K562 (cell line): Measurements from ENCODE around the gene PRKACB. TPM values are rescaled to one million over a fixed set of nuclear protein-coding genes. Genes with fewer than 3 reads are reported as not detected.
A peak's percentile ranks its signal among the peaks of the same experiment; 100 is the strongest.

Source experiments
- ATAC-seq: fragments of 200-7000 bp; cut with Tn5 transposase; 3 replicates; pipeline ENCODE4 v1.9.1; 2020; ENCODE audit warnings: moderate library complexity
- BruUV-seq: library from RNA; stranded (reverse); fragments of 400-500 nt; replicated peaks from 2 replicates; lab custom pipeline; 2021; lab: Mats Ljungman, UMichigan
- CTCF ChIA-PET: fragments of 300-600 bp; formaldehyde crosslinking; extraction: SDS; loops from one replicate; lab custom pipeline; 2021; ENCODE audit warnings: low intra/inter-chr PET ratio; lab: Yijun Ruan, JAX
- POLR2A ChIA-PET: fragments of 300-600, 350-650 bp; sonication (Branson Sonifier 250); formaldehyde crosslinking; extraction: SDS; loops from one replicate; lab custom pipeline; 2021; ENCODE audit warnings: antibody characterized with exemption, inconsistent platforms; lab: Yijun Ruan, JAX
- DNase-seq, 4 experiments: peaks; one replicate each; pipeline versions ENCODE4 v3.0.0 to v3.0.0-alpha.2; 2011 to 2018; ENCODE audit warnings: low spot score in 3 of 4, mixed read lengths in 3 of 4; ENCODE audit errors: extremely low read depth in 1 of 4
- FAIRE-seq: peaks from 2 replicates; lab custom pipeline; 2011; peaks lifted over from hg19 to GRCh38; lab: Jason Lieb, UNC
- H2AFZ ChIP-seq: 2 replicates; pipeline ENCODE4 v1.6.0; 2011; ENCODE audit warnings: low read depth, low read length, control low read depth, inconsistent platforms
- H3K27ac ChIP-seq: fragments of 200-600 bp; 3 replicates; pipeline ENCODE4 v1.8.0; 2011; ENCODE audit warnings: low read depth, mild to moderate bottlenecking, control low read depth, inconsistent platforms, low read length, moderate library complexity, mixed read lengths; ENCODE audit errors: extremely low read depth
- H3K27me3 ChIP-seq, 2 experiments: fragments of 300-600 bp in 1 of 2; 2 replicates in 1 of 2; 3 replicates in 1 of 2; pipeline versions ENCODE4 v1.6.0 to v1.8.0; 2011; ENCODE audit warnings: inconsistent platforms in 2 of 2, low read length in 2 of 2, mild to moderate bottlenecking in 1 of 2, mixed read lengths in 1 of 2, moderate library complexity in 1 of 2; ENCODE audit not compliant: control insufficient read depth in 2 of 2, insufficient read depth in 2 of 2
- H3K36me3 ChIP-seq: fragments of 300-600 bp; 3 replicates; pipeline ENCODE4 v1.8.0; 2011; ENCODE audit warnings: mild to moderate bottlenecking, low read length, inconsistent platforms; ENCODE audit not compliant: control insufficient read depth, insufficient read depth
- H3K4me1 ChIP-seq, 2 experiments: fragments of 200-600 bp in 1 of 2; replicated peaks in 1 of 2; 2 replicates in 1 of 2; 3 replicates in 1 of 2; pipeline versions ENCODE4 v1.5.1 to v1.8.0; 2011; ENCODE audit warnings: inconsistent platforms in 2 of 2, low read length in 2 of 2, mild to moderate bottlenecking in 1 of 2, mixed read lengths in 1 of 2, moderate library complexity in 1 of 2; ENCODE audit not compliant: control insufficient read depth in 2 of 2, insufficient read depth in 2 of 2
- H3K4me2 ChIP-seq: 2 replicates; pipeline ENCODE4 v1.6.1; 2011; ENCODE audit warnings: low read length, control low read depth, inconsistent platforms, mixed read lengths; ENCODE audit not compliant: insufficient read depth
- H3K4me3 ChIP-seq: fragments of 200-600 bp; sonication (generic), shearing (Covaris generic); 2 replicates; pipeline ENCODE4 v1.5.1; 2016; ENCODE audit warnings: control low read depth, inconsistent platforms
- H3K79me2 ChIP-seq: fragments of 200-600 bp; 3 replicates; pipeline ENCODE4 v1.8.0; 2011; ENCODE audit warnings: low read length, inconsistent platforms; ENCODE audit not compliant: control insufficient read depth, insufficient read depth
- H3K9ac ChIP-seq, 2 experiments: 2 replicates each; pipeline versions ENCODE4 v1.6.0 to v1.6.1; 2011; ENCODE audit warnings: low read depth in 2 of 2, low read length in 2 of 2, control low read depth in 1 of 2, inconsistent platforms in 1 of 2, mild to moderate bottlenecking in 1 of 2, mixed read lengths in 1 of 2; ENCODE audit not compliant: insufficient read depth in 1 of 2
- H3K9me1 ChIP-seq: one replicate; pipeline ENCODE4 v1.6.0; 2011; ENCODE audit warnings: inconsistent platforms, mild to moderate bottlenecking, low read length, moderate library complexity; ENCODE audit not compliant: control insufficient read depth, insufficient read depth
- H3K9me3 ChIP-seq: replicated peaks from 2 replicates; pipeline ENCODE4 v1.5.1; 2011; ENCODE audit warnings: low read depth, low read length, inconsistent platforms; ENCODE audit not compliant: control insufficient read depth, insufficient read depth
- H4K20me1 ChIP-seq: replicated peaks from 2 replicates; pipeline ENCODE4 v1.6.1; 2011; ENCODE audit warnings: low read length, inconsistent platforms, mixed read lengths; ENCODE audit not compliant: control insufficient read depth, insufficient read depth
- BRCA1 ChIP-seq, 2 experiments: fragments of 450-650 bp in 1 of 2; sonication (generic) in 1 of 2; formaldehyde crosslinking in 1 of 2; IDR thresholded peaks; 2 replicates each; pipeline versions ENCODE4 v1.5.0 to v1.6.1; 2017 to 2020; ENCODE audit warnings: mild to moderate bottlenecking in 1 of 2, missing genetic modification reagents in 1 of 2
- CBX3 ChIP-seq, 2 experiments: IDR thresholded peaks; 1 replicate in 1 of 2; 2 replicates in 1 of 2; pipeline ENCODE4 v1.6.1; 2012; ENCODE audit warnings: inconsistent platforms in 2 of 2, low read length in 2 of 2, borderline replicate concordance in 1 of 2, control low read depth in 1 of 2
- DACH1 ChIP-seq: fragments of 450-650 bp; IDR thresholded peaks from 2 replicates; pipeline ENCODE4 v1.6.1; 2018; ENCODE audit not compliant: partially characterized antibody
- GTF2F1 ChIP-seq: IDR thresholded peaks from 2 replicates; pipeline ENCODE4 v1.6.1; 2011; ENCODE audit warnings: low read depth, low read length, improper control_type of control experiment
- NR2F6 ChIP-seq: fragments of 450-650 bp; formaldehyde crosslinking; IDR thresholded peaks from 2 replicates; pipeline ENCODE4 v1.4.0; 2020; ENCODE audit warnings: mild to moderate bottlenecking
- SAP30 ChIP-seq: fragments of 200-600 bp; sonication (generic); IDR thresholded peaks from 2 replicates; pipeline ENCODE4 v1.6.1; 2012; ENCODE audit warnings: borderline replicate concordance, low read depth, mild to moderate bottlenecking, moderate library complexity, low read length, control low read depth, inconsistent platforms; ENCODE audit not compliant: insufficient read depth, poor library complexity, severe bottlenecking
- SMARCA4 ChIP-seq: fragments of 450-650 bp; IDR thresholded peaks from 2 replicates; pipeline ENCODE4 v1.6.1; 2016
- ZZZ3 ChIP-seq: fragments of 450-650 bp; IDR thresholded peaks from 2 replicates; pipeline ENCODE4 v1.6.1; 2016; ENCODE audit warnings: antibody characterized with exemption, mild to moderate bottlenecking, moderate library complexity
- WGBS: fragments of 100-300 bp; shearing (Covaris generic); methylation state at CpG from one replicate; pipeline ENCODE4 v1.1.6; 2016; ENCODE audit warnings: low coverage, mixed read lengths; ENCODE audit not compliant: insufficient coverage; ENCODE audit errors: missing lambda C conversion rate; 5-methylcytosine and 5-hydroxymethylcytosine counted together
- in situ Hi-C: fragments of 300-500 bp; cut with MboI; formaldehyde crosslinking; loops from 4 replicates; pipeline ENCODE4 v1.15.0; 2018; ENCODE audit warnings: inconsistent platforms, mixed read lengths
- intact Hi-C: fragments of 100-400 bp; cut with micrococcal nuclease; formaldehyde crosslinking; loops from 2 replicates; pipeline ENCODE4 v1.14.2; 2022
- polyA plus RNA-seq, 8 experiments: library from polyadenylated mRNA; depleted of rRNA in 4 of 8; stranded (reverse) in 5 of 8; unstranded in 3 of 8; fragments of >200 nt; fragmentation: Nextera tagmentation in 2 of 8; fragmentation: Illumina TruSeq in 1 of 8; extraction: Ambion mirVana in 2 of 8; extraction: Trizol in 1 of 8; gene quantifications; 2 replicates each; pipeline versions ENCODE4 v1.2.1 to v1.2.3, GENCODE V29; 2011 to 2014; ENCODE audit warnings: inconsistent platforms in 1 of 8, missing spikeins in 1 of 8
- total RNA-seq, 7 experiments: library from RNA; depleted of rRNA in 6 of 7; stranded (reverse); fragments of >200 nt in 6 of 7; fragmentation: Illumina TruSeq in 2 of 7; extraction: Trizol in 2 of 7; gene quantifications; 2 replicates each; pipeline versions ENCODE4 v1.2.1 to v1.2.3, GENCODE V29; 2011 to 2021; ENCODE audit warnings: low replicate concordance in 1 of 7
- TF ChIP-seq, protein P1 (sequence below): sonication (generic); formaldehyde crosslinking; IDR thresholded peaks from 2 replicates; pipeline ENCODE4 v1.8.0; 2023; ENCODE audit warnings: mild to moderate bottlenecking, missing genetic modification reagents

PRKACB gene
- total and polyA plus RNA-seq, 9 of the 15 experiments (the other 6 are each of a cell fraction or from before 2014, with no cell fraction given): 1.1 to 5.2 (median 2.8) TPM

DNA sequence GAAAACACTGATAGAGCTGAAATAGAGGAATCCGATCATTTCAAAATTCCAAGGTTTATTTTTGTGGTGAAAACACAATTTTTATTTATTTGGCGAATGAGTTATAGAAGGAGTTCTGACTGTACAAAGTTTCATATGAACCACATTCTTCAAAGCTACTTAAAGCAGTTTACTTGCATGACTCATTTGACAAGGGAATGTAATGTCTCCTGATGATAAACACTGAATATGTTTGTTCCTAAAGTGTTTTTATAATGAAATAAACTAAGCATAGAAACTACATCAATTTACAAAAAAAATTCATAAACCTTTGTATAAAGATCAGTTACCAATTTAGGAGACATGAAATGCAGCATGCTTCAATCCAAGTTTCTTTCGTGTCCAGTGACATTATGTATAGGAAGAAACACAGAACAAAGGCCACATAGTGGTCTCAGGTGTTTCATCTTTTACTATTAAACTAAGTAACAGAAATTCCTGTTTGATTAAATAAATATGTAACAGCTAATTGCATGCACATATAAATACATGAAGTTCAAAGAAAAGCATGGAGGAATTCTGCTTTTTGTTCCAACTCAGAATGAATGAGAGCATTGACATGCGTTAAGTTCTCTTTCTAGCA is 2.5 kb downstream of the PRKACB start:
- POLR2A ChIA-PET: no interaction called here
- no peak overlapping the region for H3K9ac ChIP-seq
- ATAC-seq (no peak), FAIRE-seq (peak; percentile 11), DNase-seq (no peak)
- WGBS: 41% methylated on average over 4 of the region's 4 CpGs
- no peak for TF ChIP-seq NR2F6 (CRISPR knock-in tag)
- TF ChIP-seq DACH1: no peak
- TF ChIP-seq, protein P1, sequence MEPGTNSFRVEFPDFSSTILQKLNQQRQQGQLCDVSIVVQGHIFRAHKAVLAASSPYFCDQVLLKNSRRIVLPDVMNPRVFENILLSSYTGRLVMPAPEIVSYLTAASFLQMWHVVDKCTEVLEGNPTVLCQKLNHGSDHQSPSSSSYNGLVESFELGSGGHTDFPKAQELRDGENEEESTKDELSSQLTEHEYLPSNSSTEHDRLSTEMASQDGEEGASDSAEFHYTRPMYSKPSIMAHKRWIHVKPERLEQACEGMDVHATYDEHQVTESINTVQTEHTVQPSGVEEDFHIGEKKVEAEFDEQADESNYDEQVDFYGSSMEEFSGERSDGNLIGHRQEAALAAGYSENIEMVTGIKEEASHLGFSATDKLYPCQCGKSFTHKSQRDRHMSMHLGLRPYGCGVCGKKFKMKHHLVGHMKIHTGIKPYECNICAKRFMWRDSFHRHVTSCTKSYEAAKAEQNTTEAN (CRISPR knock-in tag): no peak
- TF ChIP-seq CBX3 (IDR thresholded peaks at IDR 0.05; ENCODE audit: borderline replicate concordance in 1 of 2, low read length in 2 of 2): no peak
- no peak for TF ChIP-seq ZZZ3
- no peak for TF ChIP-seq SAP30
- TF ChIP-seq BRCA1 (IDR thresholded peaks at IDR 0.05): no peak
- TF ChIP-seq BRCA1 (CRISPR knock-in tag; IDR thresholded peaks at IDR 0.05): no peak
- no peak for TF ChIP-seq SMARCA4
- TF ChIP-seq GTF2F1: no peak
- H3K4me2 ChIP-seq: no peak overlapping the region
- no peak overlapping the region for H3K4me3 ChIP-seq
- no peaks in the 10 kb centered on the region for H4K20me1 ChIP-seq
- H3K9me1 ChIP-seq: no peaks in the 10 kb centered on the region
- H3K27ac ChIP-seq: no peak overlapping the region
- no TSS peak for BruUV-seq
- H3K4me1 ChIP-seq: no peaks in the 10 kb centered on the region
- CTCF ChIA-PET: no interaction called here
- H3K79me2 ChIP-seq: no peaks in the 10 kb centered on the region
- no peaks in the 10 kb centered on the region for H3K27me3 ChIP-seq
- no peak overlapping the region for H2AFZ ChIP-seq
- no peaks in the 10 kb centered on the region for H3K36me3 ChIP-seq
- intact Hi-C loops (no loop called here), in situ Hi-C loops (loop anchor here (25.0 kb wide), 1 partner anchor 616 kb away; no protein-coding TSS in a partner anchor)
- H3K9me3 ChIP-seq: no peaks in the 10 kb centered on the region
